Caki2 (cell line): ENCODE results near the gene NRXN2. TPM values are rescaled to one million over a fixed set of nuclear protein-coding genes. Genes with fewer than 3 reads are reported as not detected.
"Not testable (repeated sequence)": the region's sequence is repeated elsewhere in the genome, so short reads cannot be mapped to it uniquely, and the experiment has no call there.

Source experiments
- DNase-seq: peaks from one replicate; pipeline ENCODE4 v3.0.0-alpha.2; 2015; ENCODE audit warnings: low read depth
- in situ Hi-C: cut with HindIII; loops from 2 replicates; pipeline ENCODE4 v1.10.0; 2016; ENCODE audit warnings: low sequenced_read_pairs, low pct_unique_long_range_greater_than_20kb, mixed read lengths
- total RNA-seq: library from RNA; depleted of rRNA; stranded (reverse); fragments of >200 nt; shearing (Covaris generic); gene quantifications from 2 replicates; pipeline ENCODE4 v1.2.3, GENCODE V29; 2014; ENCODE audit warnings: low replicate concordance

Gene NRXN2
- total RNA-seq, 1 experiment from 2014 or later, result 2.2 TPM

DNA sequence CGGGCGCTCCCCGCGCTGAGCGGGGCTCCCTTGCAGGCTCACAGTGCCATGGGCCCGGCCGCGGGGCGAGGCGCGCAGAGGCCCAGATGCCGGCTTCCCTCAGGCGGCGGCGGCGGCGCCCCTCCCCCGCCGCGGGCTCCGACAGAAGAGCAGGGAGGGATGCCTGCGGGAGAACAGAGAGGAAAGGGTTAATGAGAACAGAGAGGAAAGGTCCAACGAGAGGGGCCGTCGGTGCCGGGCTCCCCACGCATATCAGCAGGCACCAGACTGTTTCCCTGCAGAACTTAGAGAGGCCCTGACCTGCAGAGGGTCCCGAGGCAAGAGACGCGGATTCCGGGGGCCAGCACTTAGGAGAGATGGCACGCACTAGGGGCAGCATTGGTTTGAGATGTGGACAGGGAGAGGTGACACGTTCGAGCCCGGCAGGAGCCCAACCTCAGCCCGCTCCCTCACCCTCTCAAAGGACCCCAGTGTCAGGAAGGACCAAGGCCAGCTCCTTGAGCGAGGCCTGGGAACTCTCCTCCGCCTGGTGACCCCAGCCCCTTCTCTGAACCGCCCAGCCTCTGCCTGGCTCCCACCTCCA lies 9.1 kb downstream of the NRXN2 start:
- DNase-seq, result no peak

DNA sequence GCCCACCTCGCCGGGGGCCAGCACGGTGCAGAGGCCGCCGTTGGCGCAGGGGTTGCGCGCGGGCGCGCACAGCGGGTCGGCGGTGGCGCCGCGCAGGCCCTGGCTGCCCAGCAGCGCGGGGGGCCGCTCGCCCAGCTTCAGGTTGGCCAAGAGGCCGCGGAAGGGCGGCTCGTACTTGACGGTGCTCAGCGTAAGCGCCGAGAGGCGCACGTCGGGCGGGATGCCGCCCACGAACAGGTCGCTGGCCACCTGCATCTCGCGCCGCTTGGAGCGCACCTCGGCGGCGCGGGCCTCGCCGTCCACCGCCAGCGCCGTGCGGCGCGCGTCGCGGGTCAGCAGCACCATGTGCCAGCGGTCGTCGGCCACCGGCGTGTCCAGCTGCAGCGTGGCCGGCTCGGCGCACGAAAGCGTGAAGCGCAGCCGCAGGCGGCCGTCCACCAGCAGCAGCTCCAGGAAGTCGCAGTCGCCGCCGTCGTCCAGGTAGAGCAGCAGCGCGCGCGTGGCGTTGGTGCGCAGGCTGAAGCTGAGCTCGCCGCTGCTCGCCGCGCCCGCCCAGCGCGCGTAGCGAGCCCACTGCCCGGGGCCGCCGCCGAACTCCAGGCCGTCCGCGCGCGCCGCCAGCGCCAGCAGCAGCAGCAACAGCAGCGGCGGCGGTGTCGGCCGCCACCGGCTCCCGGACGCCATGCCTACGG lies 9.8 kb downstream of the NRXN2 start:
- in situ Hi-C loops, result no loop called here
- no peak for DNase-seq

More for the DNA sequence above, 9.1 kb downstream of the NRXN2 start:
- in situ Hi-C loops, result no loop called here

DNA sequence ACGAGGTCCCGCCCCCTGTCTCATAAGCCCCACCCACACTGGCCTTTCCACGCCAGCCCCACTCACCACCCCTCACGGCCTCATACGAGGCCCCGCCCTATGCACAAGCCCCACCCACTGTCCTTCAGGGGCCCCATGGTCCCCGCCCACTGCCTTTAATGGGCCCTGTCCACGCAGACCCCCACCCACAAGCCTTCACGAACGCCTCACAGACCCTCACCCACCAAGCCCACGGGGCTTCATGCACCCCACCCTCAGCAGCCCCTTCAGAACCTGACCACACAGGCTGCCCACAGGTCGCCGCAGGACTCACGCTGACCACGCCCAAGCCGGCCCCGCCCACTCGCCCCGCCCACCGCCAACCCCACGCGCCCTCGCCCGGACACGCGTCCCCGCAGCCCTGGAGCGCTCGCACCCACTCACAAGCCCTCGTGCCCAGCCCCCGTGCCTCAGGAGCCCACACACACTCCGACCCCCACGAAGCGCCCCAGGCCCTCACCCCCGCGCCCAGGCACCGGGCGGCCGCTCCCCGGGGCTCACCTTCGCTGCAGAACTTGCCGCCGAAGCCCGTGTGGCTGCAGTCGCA lies 10.5 kb downstream of the NRXN2 start:
- DNase-seq, result no peak
- in situ Hi-C loops, result no loop called here

DNA sequence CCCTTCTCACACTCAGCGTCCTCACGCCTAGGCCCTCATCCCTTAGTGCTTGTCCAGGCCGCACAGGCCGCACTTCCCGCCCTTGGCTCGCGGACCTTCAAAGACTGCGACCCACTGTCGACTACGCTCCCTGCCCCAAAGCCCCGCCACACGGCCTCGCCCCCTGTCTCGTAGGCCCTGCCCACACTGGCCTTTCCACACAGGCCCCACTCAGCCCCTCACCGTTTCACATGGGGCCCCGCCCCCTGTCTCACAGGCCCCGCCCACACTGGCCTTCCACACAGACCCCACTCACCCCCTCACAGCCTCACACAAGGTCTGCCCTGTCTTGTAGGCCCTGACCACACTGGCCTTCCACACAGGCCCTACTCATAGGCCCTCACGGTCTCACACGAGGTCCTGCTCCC lies 11.0 kb downstream of the NRXN2 start:
- no peak for DNase-seq
- in situ Hi-C loops, result no loop called here

DNA sequence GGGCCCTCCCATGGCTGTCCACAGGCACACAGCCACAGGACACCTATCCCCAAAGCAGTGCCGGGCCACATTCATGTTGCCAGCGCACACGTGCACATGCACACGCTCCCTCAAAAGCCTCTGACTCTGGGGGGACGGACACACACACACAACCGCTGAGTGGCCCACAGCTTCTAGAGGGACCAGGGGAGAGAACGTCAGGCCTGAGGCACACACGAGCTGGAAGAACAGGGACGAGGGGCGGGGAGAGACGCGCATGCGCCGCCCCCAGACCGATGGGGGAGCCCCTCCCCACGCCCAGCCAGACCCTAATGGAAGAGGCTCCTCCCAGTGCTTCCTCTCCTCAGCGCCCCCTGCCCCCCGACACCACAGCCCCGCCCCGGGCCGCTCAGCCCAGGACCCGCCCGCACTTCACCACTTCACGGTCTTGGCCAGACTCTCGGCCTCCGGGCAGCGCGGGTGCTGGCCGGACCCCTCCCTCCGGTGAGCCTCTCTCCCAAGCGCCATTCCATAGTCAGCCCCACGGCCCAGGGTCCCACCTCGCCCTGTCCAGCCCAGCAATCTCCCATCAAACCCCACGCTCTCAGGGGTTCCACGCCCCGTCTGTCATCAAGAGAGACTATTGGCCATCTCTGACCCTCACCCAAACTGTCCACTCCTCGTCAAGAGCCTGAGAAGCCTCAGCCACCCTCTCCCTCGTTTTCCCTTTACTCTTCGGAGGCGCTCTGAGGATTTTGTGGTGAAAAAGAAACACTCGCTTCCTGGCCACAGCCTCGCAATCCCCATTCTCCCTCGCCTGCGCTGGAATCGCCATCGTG lies 11.7 kb downstream of the NRXN2 start:
- in situ Hi-C loops, result no loop called here
- DNase-seq, result no peak

DNA sequence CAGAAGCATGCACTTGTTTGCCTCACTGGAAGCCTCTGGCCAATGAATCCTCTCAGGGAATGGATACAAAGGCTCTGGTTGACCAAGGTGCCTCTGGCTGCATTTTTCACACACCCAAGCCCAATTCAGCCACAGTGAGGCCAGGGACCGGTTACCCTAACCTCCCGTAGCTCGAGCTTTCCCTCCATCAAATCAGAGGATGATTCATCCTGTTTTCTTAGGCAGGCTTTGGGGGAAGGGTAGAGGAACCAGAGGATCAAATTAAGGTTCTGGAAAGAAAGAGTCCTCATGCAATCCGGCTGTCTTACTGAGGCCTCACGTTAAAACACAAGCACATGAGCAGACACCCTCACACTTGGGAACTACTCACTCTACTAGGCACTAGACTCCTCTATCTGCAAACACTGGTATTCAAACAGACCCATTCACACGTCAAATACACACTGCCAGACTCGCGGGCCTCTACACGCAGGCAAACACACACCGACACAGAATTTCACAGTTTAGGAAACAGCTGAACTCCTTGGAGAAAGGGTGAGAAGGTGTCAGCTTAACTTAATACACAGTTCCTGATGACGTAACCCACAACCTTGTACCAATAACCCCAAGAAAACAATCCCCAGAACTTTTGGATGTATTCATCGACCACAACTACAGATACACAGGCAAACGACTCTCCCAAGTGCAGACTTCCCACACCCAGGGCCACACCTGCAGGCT lies 12.4 kb downstream of the NRXN2 start:
- in situ Hi-C loops, result no loop called here
- DNase-seq, result no peak

DNA sequence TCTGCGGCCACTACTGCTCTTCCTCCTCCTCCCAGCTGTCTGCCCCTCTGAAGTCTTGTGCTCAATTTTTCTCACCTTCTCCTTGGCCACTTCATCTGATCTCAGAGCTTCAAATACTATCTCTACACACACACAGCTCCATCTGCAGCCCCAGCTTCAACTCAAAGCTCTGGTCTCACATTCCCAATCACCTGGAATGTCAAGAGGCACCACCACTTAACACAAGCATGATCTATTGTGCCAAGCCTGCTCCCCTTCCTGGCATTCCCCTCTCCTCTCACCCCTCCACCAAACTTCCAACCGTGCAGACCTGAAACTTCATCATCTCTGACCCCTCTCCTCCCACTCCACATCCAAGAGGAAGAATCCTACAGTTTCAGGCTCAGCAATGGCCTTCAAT lies 17.5 kb downstream of the NRXN2 start:
- DNase-seq, result no peak
- in situ Hi-C loops, result no loop called here

DNA sequence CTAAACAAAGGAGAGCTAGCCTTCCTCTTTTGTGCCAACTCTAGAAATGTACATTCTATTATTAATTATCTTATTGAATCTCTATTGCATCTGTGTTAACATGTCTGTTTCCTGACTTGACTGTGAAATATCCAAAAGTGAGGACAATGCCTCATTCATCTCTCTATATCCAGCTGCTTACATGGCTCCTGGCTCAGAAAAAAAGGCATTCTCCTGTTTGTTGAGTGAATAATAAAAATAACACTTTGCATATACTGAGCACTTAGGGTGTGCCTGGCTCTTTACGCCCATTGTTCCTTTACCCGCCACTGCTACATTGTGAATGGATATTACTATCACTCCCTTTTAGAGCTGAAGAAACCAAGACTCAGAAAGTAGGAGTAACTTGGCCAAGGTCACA lies 19.9 kb downstream of the NRXN2 start:
- no peak for DNase-seq
- in situ Hi-C loops, result no loop called here

DNA sequence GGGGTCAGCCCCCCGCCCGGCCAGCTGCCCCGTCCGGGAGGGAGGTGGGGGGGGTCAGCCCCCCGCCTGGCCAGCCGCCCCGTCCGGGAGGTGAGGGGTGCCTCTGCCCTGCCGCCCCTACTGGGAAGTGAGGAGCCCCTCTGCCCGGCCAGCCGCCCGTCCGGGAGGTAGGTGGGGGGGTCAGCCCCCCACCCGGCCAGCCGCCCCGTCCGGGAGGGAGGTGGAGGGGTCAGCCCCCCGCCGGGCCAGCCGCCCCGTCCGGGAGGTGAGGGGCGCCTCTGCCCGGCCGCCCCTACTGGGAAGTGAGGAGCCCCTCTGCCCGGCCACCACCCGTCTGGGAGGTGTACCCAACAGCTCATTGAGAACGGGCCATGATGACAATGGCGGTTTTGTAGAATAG lies 21.0 kb downstream of the NRXN2 start:
- DNase-seq, in situ Hi-C loops: not testable (repeated sequence)

DNA sequence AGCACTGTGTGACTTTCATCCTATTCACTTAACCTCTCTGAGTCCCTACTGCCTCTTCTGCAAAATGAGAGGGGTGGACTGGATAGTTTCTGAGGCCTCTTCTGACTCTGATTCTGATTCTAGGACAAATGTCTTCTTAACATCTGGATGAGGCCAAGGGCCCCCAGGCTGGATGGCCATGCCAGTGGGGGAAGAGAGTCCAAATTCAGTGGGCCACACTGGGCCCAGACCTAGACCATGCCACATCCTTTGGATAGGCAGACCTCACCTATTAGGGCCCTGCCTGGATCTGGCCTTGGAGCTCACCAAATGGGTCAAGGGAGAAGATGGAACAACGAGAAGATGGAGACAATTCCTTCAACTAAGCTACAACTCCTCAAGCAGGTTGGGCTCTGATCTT lies 24.6 kb downstream of the NRXN2 start:
- in situ Hi-C loops, result no loop called here
- no peak for DNase-seq

DNA sequence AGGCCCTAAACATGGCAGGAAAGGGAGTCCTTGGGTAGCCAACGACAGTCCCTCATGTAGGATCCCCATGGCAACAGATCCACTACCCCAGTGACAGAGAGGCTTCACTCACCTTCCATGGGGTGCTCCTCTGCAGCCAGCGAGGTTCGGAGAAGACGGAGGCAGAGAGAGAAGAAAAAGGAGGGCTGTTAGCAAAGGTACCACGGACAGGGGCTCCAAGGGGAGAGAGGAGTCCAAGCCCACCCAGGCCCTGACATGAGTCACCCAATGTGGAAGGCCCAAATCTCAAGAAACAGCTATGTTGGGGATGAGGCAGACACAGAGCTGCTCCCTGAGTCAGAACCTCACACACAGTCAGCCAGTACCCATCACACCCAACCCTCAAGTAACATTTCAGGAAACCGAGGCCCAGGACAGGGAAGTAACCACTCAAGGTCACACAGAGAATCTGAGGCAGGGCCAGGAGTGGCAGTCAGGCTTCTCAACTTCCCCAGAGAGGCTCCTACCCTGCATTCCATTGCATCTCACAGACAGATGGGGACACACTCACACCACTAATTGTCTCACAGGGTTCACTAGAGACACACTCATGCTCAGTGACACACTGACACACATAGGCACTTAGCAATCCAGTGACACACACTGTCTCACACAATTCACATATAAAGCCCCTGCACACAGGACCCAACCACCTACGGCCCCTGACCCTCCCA lies 25.2 kb downstream of the NRXN2 start:
- DNase-seq, result no peak
- in situ Hi-C loops, result no loop called here

DNA sequence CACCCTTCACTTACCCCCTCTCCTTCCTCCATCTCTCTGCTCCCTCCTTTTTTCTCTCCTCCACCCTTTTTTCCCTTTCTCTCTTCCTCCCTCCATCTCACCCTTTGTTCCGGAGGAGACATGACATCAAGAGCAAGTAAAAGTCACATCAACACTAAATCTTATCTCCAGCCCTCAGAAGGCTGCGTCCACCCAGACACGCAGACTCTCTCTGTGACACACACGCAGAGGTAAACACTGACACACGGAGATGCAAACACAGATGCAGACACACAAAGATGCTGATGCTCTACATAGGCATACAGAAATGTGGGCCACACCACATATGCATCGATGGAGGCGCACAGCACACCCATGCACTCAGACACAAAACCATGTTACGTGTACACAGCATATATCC lies 27.0 kb downstream of the NRXN2 start:
- no peak for DNase-seq
- in situ Hi-C loops, result no loop called here

DNA sequence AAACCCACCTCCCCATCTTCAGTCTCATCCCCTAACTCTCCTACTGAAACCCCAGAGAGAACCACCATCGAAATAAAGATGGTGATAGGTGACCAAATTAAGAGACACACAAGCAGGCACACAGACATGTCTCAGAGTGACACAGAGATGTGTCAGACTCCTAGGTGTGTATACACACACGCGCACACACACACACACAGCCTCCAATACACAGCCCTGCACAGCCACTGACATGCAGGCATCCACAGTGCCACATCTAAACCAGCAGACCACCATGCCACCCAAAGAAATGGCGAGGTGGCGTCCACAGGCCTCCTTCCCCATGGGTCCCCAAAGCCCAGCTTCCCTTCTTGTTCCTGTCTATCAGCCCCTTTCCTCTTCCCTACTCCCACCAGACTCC lies 27.4 kb downstream of the NRXN2 start:
- no peak for DNase-seq
- in situ Hi-C loops, result no loop called here

DNA sequence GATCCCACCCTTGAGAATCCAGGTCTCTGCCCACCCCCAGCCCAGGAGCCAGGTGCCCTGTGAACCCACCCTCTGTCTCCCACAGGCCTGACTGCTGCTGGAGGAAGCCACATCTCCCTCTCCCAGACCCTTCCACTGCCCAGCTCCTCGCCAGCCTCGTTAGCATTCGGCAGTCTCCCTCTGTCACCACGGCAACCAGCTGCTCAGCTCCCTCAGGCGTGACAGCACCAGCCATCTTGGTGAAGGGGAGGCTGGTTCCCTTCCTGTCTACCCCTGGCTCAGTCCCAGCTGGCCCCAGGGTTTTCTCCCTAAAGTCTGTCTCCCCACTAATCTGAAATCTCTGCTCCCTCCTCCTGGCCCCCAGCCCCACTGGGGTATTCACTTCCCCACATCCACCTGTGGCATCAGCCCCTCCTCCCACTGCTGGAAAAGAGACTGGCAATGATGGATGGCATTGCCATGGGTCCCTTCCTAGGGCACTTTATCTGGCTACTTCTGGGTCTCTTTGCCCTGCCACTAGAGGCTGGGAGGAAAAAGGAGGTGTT lies 28.1 kb downstream of the NRXN2 start:
- in situ Hi-C loops, result no loop called here
- DNase-seq, result no peak

DNA sequence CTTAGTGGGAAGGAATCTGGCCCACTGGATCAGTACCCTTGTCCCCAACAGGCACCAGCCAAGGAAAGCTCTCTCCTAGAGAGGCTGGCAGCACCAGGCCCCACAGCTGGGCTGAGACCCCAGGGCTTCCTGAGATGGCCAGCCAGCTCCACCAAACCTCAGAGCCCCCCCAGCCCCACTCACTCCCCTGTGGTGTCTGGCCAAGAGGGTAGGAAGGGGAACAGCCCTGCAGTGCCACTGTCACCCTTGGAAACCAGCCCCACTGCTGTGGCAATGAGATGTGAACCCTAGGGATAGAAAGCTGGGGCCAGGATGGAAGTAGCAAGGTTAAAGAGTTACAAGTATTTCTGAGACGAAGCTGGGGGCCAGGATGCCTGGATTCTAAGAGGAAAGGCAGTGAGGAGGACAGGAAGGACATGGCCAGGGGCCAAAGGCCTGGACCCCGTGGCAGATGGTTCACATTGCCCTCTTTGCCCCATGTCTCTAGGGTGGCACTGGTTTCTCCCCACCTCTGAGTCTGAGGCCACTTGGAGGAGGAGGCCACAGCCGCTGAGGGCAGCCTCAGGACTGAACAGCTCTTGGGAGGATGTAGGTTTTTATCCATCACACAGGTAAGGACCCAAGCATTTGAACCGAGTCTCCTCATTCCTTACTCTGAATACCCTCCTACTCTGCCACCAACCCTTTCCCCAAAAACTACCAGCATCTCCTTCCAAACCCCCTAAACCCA lies 28.8 kb downstream of the NRXN2 start:
- no peak for DNase-seq
- in situ Hi-C loops, result no loop called here

DNA sequence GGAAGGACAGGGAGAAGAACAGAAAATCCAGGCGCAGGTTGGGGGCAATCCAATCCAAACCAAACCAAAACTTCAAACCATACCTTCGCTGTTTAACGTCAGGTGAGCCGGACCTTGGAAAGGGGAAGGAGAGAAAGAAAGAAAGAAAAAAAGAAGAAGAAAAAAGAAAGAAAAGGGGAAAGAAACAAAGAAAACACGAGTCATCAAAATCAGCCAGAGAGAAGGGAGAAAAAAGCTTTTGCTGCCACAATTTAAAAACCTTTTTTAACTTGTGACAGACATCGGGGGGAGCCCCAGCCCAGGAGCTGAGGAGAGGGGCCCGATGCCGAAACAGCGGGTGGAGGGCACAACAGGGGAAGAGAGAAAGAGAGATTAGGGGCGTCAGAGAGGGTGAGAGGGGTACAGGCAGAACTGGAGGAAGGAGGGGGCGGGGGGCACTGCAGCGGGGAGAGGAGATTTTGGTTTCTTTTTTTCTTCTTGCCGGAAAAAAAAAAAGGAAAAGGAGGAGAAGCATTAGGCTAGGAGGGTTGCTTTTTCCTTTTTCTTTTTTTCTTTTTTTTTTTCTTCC lies 30.1 kb downstream of the NRXN2 start:
- in situ Hi-C loops, result no loop called here

DNA sequence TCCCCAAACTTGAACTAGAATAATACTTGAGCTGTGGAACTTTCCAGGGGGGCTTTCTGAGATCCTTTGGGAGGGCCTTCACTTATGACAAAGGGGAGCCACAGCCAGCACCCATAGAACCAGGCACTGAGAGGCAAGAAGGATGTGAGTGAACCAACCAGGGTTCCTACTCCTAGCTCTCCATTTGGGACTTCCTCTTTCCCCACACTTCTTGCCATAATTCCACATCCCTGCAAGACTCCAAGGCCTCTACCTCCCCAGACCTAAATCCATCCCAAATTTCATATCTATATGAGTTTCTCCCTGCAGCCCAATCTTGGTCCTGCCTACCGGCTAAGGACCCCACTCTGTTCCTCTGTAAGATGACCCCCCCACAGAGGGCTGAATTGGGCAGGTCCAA lies 31.5 kb downstream of the NRXN2 start:
- no peak for DNase-seq
- in situ Hi-C loops, result no loop called here

More for the DNA sequence above, 30.1 kb downstream of the NRXN2 start:
- DNase-seq, result no peak
